Measurements from ENCODE around the gene C1R.

C1R gene

DNA sequence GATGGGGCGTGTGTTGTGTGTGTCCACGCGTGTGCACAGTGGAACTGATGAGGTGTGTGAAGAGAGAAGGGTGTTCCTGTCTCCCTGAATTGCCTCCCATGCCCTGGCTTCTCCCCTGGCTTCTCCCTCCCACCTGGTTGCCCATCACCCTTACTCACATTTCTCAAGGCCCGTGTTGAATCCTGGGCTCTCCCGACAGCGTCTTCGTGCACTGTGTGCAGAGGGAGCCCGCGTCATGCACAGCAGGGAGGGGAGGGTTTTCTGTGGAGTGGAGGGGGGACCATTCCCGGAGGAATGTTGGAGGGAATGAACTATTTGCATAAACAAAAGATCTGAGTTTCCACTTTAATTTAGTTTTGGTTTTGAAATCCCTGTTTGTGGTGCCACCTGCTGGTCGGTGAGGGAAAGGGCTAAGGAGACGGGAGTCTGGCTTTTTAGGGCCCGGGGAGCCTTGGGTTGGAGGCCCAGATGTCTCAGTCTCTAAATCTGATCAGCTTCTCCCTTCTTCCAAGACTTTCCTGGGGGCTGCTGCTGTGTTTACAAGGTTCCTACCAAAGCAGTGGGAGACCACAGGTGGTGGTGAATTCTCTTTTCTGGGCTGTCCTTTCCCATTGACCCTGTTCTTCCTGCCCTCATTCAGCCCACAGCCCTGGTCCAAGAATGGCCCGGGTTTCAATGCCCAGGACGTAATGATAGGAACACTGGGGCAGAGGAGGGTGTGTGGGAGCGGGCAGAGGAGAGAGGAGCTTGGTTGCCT is at the start of gene C1R:
C1R (minus strand) TSS at position 217 of the 757 bp plus-strand sequence; CDS start at position 160, 57 bp downstream.
- peak; percentile 88 for DNase-seq

DNA sequence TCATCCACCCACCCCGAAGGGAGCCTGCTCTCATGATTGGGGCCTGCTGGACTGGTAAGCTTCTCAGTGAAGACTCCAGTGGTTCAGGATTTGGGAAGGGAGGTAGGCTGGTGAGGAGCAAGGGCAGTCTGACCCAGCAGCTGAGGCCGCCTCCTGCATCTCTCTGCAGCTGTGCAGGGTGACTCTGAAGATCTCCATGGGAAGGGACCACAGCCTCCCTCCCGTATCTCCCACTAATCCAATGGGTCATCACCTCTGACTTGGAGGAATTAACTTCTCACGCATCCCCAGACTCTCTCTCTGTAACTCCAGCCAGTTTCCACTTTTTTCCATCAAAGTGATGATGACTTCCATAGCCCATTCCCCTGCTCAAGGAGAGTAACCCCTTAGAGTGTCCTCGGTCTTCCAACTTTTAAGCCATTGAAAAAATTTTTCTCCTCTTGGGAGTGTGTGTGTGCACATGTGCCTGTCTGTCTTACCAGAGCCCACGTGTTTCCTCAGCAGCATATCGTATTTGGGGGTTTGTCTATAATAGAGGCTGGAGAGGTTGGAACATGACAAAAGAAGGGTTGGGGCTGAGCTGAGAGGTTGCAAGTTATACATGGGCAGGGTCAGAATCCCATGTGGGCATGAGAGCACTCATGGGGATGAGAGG is 49.2 kb upstream of the C1R start:
- DNase-seq: no peak

DNA sequence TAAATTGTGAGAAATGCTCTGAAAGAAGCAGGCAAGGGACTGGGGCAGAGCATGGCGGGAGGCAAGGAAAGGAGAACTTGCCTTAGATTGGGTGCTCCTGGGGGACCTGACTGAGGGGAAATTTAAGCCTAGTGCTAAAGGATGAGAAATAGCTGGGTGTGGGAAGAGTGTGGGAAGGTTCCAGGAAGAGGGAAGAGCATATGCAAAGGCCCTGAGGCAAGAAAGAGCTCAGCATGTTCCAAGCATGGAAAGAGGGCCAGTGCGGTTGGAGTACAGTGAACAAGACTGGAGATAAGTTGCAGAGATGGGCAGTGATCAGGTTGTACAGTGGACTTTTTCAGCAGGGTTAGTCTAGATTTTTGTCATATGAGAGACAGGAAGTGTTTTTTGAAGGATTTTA is 47.0 kb upstream of the C1R start:
- DNase-seq: no peak

DNA sequence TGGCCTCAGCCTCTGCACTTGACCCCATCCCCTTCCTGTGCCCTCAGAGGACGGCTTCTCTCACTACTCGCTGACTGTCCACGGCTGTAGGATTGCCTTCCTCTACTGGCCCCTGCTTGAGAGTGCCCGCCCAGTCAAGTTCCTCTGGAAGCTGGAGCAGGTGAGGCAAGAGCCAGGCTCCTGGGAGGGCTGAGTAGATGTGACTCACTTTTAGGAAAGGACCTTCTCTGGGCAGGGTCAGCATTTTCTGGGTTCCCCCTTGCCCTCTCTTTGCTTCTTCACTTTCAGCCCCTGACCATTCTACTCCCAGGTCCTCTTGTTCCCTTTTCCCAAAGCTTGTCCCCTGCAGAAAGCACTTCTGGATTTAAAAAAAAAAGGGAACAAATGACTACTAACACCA is 45.7 kb upstream of the C1R start:
- DNase-seq: no peak

DNA sequence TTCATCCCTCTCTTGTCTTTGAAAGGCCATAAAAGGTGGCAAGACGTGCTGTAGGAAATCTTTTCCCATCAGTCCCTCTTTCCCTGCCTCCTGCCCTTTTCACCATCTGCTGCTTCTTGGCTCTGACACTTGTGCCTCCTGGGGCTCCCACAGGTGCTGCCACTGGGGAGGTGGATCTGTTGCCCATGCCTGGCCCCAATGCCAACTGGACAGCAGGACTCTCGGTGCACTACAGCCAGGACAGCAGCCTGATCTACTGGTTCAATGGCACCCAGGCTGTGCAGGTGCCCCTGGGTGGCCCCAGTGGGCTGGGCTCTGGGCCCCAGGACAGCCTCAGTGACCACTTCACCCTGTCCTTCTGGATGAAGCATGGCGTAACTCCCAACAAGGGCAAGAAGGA is 44.4 kb upstream of the C1R start:
- DNase-seq: no peak

DNA sequence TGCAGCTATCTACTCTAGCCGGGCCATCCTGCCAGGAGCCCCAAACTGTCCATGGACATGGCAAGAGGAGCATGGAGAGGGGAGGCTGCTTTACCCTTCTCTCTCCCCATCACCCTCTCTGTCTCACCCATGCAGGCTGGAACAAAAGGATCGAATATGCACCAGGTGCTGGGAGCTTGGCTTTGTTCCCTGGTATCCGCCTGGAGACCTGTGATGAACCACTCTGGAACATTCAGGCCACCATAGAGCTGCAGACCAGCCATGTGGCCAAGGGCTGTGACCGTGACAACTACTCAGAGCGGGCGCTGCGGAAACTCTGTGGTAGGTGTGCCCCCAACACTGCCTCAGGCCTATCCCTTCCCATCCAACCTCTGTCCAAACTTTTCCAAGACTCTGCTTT is 43.8 kb upstream of the C1R start:
- DNase-seq: no peak

DNA sequence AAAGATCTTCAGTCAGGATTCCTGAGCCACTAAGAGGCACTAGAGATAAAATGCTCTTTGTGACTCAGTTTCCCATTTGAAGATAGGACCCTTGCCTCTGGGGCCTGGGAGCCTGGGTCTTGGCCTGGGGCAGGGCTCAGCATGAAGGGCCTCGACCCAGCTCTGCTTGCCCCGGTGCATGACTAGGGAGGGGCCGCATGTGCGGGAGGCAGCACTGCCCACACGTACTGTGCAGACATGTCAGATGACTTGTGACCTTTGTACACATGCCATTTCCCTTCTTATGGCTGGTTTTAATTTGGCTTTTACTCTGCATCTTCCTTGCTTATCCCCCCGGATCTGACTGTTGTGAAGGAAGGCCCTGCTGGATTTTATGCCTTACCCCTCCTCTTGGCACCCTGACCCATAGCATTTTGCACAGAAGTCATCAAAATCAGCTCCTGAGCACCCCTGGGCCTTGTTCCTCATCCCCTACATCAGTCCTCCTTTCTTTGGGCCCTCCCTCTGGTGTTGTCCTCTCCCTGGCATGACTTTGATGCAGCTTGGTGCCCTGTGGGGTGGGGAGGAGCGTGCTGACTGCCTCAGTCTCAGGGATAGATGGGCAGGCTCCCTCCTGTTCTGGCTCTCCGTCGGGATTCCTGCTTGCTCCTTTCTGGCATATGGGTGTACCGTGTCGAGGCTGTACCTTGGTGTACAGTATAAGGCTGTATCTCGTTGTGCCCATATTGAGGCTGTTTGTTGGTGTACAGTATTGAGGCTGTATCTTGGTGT is 42.3 kb upstream of the C1R start:
- no peak for DNase-seq

DNA sequence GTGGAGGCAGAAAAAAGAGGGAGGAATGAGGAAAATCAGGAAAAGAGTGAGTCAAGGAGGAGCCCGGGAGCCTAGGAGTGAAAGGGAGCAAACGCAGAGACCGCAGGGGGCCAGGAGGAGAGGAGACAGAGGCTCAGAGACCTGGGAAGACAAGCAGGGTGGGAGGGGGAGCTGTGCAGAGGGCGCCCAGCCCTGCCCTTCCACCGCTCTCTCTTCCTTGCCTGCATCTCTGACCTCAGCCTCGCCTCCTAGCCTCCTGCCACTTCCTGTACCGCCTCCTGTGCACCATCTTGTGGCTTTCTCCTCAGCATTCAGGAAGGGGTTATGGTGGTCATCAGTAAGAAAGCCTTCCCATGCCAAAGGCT is 39.2 kb upstream of the C1R start:
- DNase-seq: no peak

DNA sequence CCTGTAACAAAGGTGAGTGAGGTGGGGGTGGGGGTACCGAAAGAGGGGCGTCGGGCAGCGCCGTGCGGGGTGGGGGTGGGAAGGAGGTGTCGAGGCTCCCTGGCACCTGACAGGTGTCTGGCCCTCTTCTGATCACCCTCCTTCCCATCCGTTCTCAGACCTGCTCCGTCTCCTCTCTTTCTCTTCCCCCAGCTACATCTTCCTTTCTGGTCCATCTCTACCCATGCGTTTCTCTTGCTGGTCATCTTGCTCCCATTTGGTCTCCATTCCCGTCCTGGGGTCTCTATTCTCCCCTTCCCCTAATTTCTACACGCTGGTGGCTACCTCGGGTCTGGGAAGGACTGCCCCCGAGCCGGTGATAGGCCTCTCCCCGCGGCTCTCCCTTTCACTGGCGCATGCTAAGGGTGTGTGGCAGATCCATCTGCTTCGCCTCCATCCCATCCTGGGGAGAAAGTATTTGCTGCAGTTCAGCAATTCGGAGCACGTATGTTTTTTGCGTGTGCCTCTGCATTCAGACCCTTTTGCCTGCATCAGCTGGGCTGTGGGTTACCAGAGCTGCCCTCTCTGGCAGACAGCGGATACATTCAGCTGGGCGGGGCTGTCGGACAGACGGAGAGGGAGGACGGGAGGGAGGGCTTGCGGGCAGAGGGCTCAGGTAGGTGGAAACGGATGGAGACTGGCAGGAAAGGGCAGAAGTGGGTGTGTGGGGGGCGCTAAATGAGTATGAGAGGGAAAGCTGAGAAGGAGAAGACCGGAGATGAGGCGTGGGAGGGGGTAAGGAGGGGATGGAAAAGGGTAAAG is 38.7 kb upstream of the C1R start:
- DNase-seq: peak; percentile 73

DNA sequence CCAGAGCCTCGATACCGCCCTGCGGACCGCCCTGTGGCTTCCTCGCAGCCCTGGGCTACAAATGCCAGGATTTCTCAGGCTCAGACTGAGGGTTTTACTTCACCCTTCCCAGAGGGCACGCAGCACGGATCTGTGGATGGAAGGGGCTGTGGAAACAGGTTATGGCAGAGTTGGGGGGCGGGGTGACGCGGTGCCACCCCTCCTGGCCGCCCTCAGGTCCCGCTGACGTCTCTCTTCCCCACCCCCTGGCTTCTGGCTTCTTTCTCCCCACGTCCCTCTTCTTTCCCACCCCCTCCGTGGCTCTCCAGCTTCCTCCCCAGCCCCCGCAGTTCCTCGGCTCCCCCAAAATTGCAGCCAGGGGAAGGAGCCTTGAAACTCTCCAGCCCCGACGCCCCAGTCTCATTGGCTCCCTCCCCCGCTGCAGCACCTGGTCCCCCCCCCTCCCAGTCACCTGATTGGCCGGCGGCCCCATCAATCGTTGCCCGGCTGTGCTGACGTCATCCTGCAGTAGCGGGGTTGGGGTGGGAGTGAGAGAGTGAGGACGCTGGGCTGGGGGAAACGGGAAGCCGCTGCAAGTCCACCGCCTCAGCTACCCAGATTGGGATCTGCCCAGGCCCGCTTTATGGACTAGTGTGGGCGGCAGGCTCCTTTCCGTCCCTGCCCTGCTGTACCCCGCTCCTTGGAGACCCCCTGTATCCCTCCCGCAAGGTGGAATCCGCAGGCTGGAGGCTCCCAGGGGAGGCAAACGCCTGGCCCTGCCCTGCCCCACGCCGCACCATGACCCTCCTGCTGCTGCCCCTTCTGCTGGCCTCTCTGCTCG is 37.8 kb upstream of the C1R start, which contains the start of gene CLSTN3:
CLSTN3 (plus strand) TSS at position 500 of the 820 bp plus-strand sequence; CDS start at position 778, 278 bp downstream.
- DNase-seq: peak; percentile 93

DNA sequence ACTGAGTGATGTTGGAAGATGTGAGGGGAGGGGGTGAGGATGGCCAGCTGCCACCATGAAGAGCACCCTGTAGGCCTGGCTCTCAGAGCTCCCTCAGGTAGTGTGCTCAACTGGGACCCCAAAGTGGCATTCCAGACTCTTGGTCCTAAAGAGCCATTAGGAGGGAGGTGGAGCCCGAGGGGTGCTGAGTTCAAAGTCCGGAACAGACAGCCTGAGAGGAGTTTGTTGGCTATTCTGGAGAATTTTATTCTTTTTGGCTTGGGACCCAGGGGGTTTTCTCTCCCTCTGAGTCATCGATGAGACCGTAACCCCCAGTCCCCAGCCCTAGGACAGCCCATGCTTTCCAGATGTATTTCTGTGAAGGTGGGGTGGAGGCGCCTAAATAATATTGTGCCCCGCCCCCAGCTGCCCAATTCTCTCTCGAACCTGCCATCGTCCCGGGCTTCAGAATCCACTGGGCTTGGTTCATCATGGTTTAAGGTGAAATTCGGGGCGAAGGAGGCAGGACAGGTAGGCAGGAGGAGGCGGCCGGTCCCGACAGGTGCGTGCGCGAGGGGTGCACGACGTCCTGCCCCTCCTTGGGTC is 37.1 kb upstream of the C1R start:
- DNase-seq: no peak

DNA sequence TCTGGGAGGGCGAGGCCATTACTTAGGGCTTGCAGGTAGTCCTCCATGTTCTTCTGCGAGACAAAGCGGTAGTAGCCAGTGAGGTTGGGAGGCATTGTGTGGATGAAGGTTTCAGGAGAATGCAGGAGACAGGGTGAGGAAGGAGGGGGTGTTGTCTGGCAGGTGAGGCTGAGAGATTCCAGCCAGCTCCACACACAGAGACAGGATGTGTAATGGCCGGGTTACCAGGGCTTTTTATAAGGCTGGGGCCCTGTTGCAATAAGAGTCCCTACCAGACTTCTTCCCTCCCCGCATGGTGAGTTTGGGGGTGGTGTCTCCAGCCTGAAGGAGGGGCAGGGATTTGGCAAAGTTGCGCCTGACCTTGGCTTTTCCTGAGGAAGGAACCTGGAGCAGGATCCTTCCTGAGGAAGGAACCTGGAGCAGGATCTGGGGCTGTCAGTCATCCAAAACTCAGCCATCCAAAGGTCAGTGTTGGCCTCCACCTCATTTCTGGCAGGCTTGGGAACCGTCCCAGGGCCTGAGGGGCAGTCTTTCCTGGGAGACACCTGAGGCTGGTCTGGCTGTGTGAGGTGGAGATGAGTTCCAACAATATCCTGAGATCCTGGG is 36.5 kb upstream of the C1R start, which contains the start of gene RBP5:
RBP5 (minus strand) TSS at position 209 of the 606 bp plus-strand sequence; CDS start at position 95, 114 bp downstream.
- DNase-seq: no peak

DNA sequence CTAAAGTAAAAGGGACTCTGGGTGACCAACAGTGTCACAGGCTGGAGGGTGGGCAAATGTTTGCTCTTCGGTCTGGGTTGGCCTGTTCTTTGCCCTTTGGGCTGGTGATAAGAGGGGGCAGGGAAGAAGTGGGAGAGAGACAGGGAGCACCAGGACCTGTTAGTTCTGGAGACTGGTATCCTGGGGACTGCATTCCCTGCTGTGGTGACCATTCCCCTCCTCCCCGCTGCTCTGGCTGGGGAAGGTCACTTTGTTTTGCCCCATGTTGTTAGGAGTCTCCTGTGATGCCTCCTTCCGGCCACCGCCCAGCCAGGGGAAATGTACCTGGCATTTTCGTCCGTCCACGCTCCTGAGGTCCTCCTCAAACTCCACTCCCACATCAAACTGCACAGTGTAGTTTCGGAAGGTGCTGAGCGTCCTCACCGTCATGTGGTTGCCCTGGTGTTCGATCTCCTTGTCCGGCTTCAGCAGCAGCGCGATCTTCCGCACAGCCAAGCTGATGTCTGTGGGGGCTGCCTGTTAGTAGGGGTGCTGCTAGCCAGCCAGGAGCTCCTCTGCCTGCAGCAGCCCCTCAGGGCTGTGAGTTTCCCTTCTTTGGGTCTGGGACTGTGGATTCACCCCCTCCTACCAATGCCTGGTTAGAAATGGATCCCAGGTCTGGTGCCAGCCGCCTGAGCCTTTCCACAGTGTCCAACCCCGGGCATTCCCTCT is 35.8 kb upstream of the C1R start:
- no peak for DNase-seq

DNA sequence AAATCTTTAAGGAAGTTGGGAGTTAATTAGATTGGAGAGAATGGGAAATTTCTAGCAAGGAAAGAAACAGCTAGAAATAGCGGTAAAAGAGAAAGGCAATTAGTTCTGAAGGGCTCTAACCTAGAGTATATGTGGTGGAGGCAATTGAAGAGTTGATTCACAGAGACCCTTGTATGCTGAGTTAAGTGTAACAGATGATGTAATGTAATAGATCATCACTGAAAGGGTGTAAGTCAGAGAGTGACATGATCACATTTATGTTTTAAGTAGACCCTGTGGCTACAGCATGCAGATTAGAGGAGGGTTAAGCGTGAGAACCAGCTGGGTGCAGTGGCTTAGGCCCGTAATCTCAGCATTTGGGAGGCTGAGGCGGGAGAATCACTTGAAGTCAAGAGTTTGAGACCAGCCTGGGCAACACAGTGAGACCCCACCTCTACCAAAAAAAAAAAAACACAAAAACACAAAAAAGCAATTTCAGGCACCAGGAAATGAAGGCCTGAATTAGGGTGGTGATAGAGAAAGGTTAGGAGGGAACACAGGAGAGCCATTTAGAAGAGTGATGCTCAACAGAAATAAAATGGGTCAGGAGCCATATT is 33.5 kb upstream of the C1R start:
- no peak for DNase-seq

DNA sequence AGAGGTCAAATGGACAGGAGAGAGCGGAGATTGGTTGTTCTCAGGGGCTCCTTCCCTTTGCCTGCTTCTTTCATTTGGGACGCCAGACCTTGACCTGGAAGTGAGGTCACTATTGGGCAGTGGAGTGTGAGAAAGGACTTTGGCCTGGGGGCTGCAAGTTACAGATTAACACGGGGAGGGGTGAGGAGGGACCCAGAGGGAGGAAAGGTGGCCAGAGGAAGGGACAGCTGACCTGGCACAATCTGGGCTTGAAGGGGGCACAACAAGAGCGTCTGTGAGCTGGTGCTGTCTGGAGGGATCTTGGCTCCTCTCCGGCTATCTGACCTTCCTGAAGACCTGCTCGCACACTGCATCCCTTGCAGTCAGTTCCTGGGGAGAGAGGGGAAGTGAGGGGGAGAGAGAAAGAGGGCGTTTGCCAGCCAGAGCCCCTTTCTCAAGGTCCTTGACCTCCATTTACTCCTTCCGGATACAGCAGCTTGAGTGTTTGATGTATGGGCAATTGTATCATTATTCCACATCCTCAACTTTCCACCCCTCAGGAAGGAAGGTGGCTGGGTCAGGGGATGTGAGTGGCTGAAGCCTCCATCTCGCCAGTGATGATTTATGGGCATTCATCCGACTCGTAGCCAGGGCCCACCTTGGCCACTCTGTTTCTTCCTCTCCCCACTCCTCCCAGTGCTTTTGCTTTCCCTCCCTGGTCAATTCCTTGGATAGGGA is 31.7 kb upstream of the C1R start:
- no peak for DNase-seq

DNA sequence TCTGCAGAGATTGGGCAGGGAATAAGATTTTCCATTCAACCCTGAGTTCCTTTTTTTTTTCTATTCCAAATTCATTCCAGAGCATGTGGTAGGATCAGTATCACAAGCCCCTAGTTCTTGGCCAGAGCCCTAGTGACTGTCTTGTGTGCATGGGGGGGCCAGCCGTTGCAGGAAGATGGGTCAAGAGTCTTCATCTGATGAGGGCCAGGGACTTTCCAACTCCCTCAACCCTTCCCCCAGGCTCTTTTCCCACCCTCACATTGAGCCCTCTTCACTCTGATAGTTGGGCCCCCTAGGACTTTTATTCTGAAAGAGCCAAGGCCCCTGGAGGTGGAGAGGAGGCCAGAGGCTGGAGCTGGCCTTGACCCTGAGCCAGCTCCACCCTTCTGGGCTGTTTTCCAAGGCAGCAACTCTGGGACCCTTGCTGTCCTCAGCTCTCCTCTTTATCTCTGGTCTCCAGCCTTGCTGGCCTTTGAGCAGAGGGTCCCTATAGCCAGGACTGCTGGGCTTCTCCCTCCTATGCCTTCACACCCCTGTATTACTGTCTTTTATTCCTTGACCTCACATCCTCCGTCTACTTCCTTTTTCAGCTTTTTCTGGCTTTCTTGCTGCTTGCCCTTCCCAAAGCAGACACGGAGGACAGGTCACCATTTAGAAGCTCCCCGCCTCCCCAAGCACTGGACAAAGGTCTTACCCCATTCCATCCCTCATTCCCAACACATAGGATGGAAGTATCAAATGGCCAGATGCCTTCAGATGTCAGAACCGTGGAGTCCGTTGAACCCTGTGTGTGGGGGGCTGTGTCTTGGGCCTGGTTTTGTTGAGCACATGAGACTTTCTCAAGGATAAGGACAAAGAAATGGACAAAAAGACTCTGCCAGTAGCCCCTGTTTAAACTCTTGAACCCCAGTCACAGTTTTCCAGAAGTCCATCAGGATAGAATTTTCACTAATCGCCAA is 30.8 kb upstream of the C1R start:
- DNase-seq: no peak

DNA sequence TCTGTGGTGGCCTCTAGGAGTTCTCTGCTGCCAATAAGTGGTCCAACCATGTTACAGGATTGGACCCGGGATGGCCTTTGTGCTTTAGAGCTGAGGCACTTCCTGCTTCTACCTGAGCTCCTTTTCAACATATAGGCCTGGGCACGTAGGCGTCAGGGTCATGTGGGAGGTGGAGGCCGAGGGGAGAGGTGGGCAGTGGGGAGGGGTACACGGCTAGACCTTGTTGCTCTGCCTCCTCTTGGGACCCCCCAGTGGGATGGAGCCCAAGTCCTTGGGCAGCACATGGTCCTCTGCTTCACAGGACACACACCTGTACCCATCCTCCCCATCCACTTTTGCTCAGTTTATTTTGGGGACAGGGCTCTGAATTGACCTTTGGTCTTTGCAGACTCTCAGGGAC is 29.1 kb upstream of the C1R start:
- DNase-seq: no peak

DNA sequence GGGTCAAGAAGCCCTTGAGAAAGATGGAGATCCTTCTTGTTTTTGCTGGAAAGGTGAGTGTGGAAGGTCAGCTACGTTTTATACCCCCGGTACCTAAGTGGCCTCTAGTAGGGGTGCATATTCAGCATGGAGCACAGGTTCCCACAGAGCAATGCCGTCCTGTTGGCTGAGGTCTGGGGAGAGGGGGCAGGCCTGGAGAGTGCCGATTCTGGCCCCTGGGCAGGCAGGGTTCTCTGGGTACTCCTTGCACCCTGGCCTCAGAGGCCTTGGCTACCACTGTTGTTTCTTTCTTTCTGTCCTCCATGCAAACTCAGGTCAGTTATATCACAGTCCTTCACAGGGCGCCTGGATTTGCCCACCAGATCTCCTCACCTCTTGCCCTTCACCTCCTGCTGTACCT is 27.9 kb upstream of the C1R start:
- no peak for DNase-seq

All from right forelimb (tissue), 1 donor.